Measurements from ENCODE around the gene ISY1. TPM values are rescaled to one million over a fixed set of nuclear protein-coding genes. Genes with fewer than 3 reads are reported as not detected.

Gene ISY1
- total RNA-seq, 4 donors from 2014 or later = 22.6 to 30.4 (median 25.7) TPM

DNA sequence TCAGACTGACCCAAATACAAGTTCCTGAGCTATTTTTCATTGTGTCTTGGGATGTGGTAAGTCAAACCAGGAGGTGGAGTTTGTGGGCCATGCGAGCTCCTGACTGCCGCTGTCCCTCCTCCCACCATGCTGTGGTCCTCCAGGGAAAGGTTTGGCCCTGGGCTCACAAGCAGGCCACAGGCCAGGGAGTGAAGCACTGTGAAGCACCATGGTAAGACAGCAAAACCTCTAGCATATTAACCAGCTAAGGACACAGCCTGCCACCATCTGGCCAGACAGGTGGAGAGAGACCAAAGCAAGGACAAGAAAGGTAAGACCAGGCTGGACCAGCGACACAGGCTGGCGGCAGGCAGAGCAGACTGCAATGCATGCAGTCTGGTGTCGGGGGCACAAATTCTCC is 54.5 kb downstream of the ISY1 start:
- WGBS, 2 donors (ENCODE audit: low coverage in 1 of 2) = 67% methylated on average over 3 of the region's 5 CpGs; no CpG with 5 or more reads in 1 of the 2 donors
- ATAC-seq = no peak
- Histone ChIP-seq H3K4me1 (peaks cover 0 to 20% (median 0%) of the 10 kb centered on the region in 3 donors), H3K36me3 (peaks cover 0 to 44% of the 10 kb centered on the region in 2 donors), H3K27ac (no peak overlapping the region), H3K4me3 (no peak overlapping the region), H3K9me3 (no peaks in the 10 kb centered on the region), H3K27me3 (no peaks in the 10 kb centered on the region)
- TF ChIP-seq, protein P1, sequence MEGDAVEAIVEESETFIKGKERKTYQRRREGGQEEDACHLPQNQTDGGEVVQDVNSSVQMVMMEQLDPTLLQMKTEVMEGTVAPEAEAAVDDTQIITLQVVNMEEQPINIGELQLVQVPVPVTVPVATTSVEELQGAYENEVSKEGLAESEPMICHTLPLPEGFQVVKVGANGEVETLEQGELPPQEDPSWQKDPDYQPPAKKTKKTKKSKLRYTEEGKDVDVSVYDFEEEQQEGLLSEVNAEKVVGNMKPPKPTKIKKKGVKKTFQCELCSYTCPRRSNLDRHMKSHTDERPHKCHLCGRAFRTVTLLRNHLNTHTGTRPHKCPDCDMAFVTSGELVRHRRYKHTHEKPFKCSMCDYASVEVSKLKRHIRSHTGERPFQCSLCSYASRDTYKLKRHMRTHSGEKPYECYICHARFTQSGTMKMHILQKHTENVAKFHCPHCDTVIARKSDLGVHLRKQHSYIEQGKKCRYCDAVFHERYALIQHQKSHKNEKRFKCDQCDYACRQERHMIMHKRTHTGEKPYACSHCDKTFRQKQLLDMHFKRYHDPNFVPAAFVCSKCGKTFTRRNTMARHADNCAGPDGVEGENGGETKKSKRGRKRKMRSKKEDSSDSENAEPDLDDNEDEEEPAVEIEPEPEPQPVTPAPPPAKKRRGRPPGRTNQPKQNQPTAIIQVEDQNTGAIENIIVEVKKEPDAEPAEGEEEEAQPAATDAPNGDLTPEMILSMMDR (IDR thresholded peaks at IDR 0.05) = no peak
- TF ChIP-seq POLR2A (IDR thresholded peaks at IDR 0.05) = no peak
- TF ChIP-seq POLR2AphosphoS5 (IDR thresholded peaks at IDR 0.05) = no peak
- TF ChIP-seq EP300 (IDR thresholded peaks at IDR 0.05) = no peak

DNA sequence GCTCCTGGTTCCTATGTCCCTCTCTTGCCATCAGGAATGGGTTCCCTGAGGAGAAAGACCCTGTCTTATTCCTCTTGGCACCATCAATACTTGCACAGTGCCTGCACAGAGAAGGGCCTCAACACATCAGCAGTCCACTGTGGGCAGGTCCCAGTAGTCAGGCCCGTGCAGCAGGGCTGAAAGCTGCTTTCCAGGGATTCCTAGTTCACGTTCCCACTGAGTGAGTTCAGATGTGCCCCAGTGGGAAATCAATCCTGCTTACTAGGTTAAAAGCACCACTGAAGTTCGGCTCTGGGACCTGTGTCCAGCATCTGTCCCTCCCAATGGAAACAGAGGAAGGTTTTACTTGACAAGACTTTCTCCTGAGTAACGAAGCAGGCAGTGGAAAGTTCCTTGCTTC is 55.0 kb downstream of the ISY1 start:
- Histone ChIP-seq H3K36me3 (peaks cover 0 to 48% of the 10 kb centered on the region in 2 donors), H3K4me1 (peaks cover 0 to 20% (median 0%) of the 10 kb centered on the region in 3 donors), H3K4me3 (no peak overlapping the region), H3K9me3 (no peaks in the 10 kb centered on the region), H3K27me3 (no peaks in the 10 kb centered on the region), H3K27ac (no peak overlapping the region)
- no peak for TF ChIP-seq EP300 (IDR thresholded peaks at IDR 0.05)
- TF ChIP-seq POLR2A (IDR thresholded peaks at IDR 0.05) = no peak
- no peak for TF ChIP-seq POLR2AphosphoS5 (IDR thresholded peaks at IDR 0.05)
- TF ChIP-seq, protein P1 (IDR thresholded peaks at IDR 0.05) = no peak
- WGBS, 2 donors (ENCODE audit: low coverage in 1 of 2) = 55 to 65% methylated on average over 2 to 3 of the region's 4 CpGs
- no peak for ATAC-seq

DNA sequence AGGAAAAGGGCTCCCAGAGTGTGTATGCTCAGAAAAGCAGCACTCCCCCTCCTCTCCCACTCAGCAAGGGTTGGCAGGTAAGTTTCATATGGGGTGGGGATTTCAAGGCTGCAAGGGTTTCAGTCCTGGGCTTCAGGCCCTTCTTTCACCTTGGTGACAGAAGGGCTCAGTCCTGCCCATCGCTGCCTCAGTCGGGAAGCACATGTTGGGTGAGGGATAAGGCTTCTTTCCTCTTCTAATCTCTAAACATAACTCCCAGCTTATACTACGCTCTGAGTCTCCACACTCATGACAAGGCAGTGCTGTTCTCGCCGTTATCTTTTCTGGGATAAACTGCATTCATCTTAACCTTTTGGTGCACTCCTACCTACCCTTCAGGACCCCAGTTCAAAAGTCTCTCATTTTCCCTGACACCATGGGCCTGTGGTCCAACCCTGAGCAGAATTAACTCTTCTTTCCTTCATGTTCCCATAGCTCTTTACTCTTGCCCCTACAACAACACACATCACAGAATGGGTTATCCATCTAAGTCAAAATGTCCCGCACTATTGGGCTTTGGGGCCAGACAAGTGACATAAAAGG is 56.3 kb downstream of the ISY1 start:
- H3K36me3 ChIP-seq = peaks cover 0 to 46% of the 10 kb centered on the region in 2 donors
- no peaks in the 10 kb centered on the region for H3K27me3 ChIP-seq
- peaks cover 0 to 20% (median 0%) of the 10 kb centered on the region in 3 donors for H3K4me1 ChIP-seq
- H3K4me3 ChIP-seq = no peak overlapping the region
- H3K9me3 ChIP-seq = no peaks in the 10 kb centered on the region
- no peak for ATAC-seq
- TF ChIP-seq POLR2AphosphoS5 (IDR thresholded peaks at IDR 0.05) (no peak), EP300 (IDR thresholded peaks at IDR 0.05) (no peak), POLR2A (IDR thresholded peaks at IDR 0.05) (no peak)
- TF ChIP-seq, protein P1 (IDR thresholded peaks at IDR 0.05) = no peak
- 97 to 100% methylated on average over 4 to 5 of the region's 6 CpGs for WGBS, 2 donors (ENCODE audit: low coverage in 1 of 2)
- H3K27ac ChIP-seq = no peak overlapping the region

DNA sequence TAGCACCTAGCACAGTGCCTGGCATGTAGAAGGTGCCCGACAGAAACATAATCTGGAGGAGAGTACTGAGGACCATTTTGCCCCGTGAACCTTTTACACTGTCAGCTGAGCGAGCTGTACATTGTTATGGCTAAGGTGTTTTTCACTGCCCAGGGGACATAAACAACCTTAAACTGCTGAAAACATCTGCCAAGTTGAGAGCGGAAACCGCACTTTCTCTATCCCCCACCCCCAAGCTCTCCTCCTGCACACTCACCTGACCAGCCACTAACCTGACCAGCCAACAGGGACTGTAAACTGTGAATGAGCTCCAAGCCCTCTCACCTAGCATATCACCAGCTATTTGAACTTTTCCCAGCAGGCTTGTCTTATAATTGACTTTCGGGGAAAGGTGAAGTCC is 56.8 kb downstream of the ISY1 start:
- Histone ChIP-seq H3K27me3 (no peaks in the 10 kb centered on the region), H3K9me3 (no peaks in the 10 kb centered on the region), H3K36me3 (peaks cover 0 to 41% of the 10 kb centered on the region in 2 donors), H3K4me1 (peaks cover 0 to 20% (median 0%) of the 10 kb centered on the region in 3 donors), H3K4me3 (no peak overlapping the region), H3K27ac (no peak overlapping the region)
- 88 to 100% methylated on average over 1 to 3 of the region's 6 CpGs for WGBS, 2 donors (ENCODE audit: low coverage in 1 of 2)
- TF ChIP-seq POLR2AphosphoS5 (IDR thresholded peaks at IDR 0.05) = no peak
- no peak for TF ChIP-seq POLR2A (IDR thresholded peaks at IDR 0.05)
- TF ChIP-seq EP300 (IDR thresholded peaks at IDR 0.05) = no peak
- TF ChIP-seq, protein P1 (IDR thresholded peaks at IDR 0.05) = no peak
- no peak for ATAC-seq

DNA sequence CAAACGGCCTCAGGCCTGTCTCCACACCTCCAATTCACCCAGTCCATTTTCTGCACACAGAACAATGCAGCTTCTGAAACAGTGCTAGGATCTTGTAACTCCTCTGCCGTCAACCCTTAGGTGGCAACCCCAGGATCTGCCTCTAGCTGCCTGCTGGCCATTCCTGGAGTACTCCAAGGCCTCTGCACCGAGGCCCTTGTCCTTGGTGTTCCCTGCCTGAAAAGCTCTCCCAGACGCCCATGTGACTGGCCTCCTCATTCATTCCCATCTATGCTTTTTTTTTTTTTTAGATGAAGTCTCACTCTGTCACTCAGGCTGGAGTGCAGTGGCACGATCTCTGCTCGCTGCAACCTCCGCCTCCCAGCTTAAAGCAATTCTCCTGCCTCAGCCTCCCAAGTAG is 57.6 kb downstream of the ISY1 start:
- no peak for TF ChIP-seq POLR2AphosphoS5 (IDR thresholded peaks at IDR 0.05)
- TF ChIP-seq POLR2A (IDR thresholded peaks at IDR 0.05) = no peak
- TF ChIP-seq, protein P1 (IDR thresholded peaks at IDR 0.05) = no peak
- no peak for TF ChIP-seq EP300 (IDR thresholded peaks at IDR 0.05)
- peaks cover 0 to 39% of the 10 kb centered on the region in 2 donors for H3K36me3 ChIP-seq
- no peak for ATAC-seq

More for the DNA sequence above, 57.6 kb downstream of the ISY1 start:
- Histone ChIP-seq H3K9me3 (no peaks in the 10 kb centered on the region), H3K27ac (no peak overlapping the region), H3K4me3 (no peak overlapping the region), H3K27me3 (no peaks in the 10 kb centered on the region), H3K4me1 (peaks cover 0 to 20% (median 0%) of the 10 kb centered on the region in 3 donors)
- whole genome bisulfite sequencing, 2 donors (ENCODE audit: low coverage in 1 of 2) = 71 to 90% methylated on average over 2 to 6 of the region's 7 CpGs
